NCI-H2081 treated with DMSO at 0.1 percent for 48 hours (cell line): Measurements from ENCODE around the gene CYB561.

ENCODE experiments used
- DNase-seq: peaks from one replicate; lab custom pipeline; 2025; lab: John Stamatoyannopoulos, UW

Gene CYB561

DNA sequence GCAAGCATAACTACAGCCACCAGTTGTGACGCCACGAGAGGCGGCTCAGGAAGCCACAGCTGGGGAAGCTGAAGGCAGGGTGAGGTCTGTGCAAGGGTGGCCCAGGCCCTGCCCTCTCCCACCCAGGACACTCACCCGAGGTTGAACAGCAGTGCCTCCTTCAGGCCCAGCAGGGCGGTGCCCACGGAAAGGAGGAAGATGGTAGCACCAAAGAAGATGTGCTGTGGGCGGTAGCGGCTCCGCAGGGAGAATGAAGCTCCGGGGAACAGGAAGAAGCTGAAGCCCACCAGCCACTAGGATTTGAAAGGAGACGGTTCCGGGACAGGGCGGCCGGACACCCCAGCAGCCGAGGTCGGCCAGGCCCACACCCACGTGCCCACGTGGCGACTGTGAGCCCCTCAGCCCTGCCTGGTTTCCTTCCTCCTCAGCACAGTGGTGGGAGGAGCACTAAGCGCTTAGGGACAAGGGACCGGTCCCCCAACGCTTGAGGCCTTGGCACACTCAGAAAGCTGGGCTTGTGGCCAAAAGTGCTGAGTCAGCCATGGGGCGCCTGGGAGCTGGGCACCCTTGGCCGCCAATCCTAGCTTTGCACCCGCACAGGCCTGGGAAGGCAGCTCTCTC is 11.0 kb downstream of the CYB561 start:
- DNase-seq, result no peak

GRCh38 chr17:63433746-63434591 is 12.1 kb downstream of the CYB561 start:
- DNase-seq, result no peak

DNA sequence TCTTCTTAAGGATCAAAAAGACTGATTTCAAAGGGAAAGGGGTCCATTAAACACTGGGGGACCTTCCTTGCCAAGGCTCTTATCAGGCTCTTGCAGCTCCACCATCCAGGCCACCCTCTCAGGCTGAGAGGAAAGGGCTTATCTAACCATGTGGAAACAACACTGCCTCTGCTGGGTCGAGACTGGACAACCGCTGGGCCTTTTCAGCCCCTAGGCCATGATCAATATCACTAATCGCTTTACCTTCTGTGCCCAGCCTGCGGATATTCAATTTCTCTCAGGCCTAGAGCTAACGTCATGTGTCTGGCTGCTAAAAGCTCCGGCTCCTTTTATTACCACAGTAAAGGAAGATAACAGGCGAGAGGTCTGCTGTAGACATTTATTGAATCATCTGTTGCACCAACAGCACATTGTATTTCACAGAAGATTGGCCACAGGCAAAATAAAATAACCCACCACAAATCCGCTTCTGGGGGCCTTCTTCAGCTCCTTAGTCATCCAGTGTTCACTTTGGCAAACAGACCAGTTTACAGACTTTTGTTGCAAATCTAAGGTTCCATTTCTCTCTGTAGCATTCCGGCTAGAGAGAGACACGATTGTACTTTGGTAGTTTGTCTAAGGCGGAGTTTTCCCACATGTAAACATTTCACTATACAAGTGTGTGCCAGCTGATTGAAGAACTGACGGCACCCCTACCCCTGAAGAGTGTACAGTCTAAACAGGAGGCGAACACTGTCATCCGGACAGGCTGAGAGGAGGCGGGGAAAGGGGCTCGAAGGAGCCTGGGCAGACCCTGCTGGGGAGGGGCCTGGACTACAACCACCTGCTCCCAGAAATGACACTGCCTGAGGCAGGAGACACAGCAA is 13.9 kb downstream of the CYB561 start:
- DNase-seq, result no peak

DNA sequence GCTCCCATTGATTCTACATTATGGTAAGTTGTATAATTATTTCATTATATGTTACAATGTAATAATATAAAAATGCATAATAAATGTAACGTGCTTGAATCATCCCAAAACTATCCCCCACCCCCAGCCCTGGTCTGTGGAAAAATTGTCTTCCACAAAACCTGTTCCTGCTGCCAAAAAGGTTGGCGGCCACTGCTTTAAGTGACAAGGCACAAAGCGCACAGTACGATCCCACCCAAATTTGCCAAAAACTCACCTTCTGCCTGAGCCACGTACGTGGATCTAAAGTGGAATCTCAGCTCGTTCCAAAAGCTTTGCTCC is 14.5 kb downstream of the CYB561 start:
- DNase-seq, result no peak

DNA sequence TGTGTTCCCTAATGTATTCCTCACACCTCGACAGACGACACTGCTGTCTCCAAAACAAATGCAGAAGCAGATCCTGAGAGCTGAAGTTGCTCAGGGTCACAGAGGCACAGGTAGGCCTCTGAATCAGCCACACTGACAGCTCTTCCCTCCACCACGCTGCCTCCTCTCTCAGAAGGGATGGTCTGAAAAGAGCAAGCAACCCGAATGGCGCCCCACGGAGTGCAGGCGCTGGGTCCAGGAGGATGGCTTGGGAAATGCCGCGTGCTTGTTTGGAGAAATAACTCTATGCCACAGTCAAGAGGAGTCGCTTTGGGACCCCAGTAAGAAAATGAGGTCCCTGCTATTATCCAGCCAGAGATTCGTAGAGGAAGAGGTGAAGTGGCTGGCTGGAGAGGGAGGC is 15.9 kb downstream of the CYB561 start:
- no peak for DNase-seq

DNA sequence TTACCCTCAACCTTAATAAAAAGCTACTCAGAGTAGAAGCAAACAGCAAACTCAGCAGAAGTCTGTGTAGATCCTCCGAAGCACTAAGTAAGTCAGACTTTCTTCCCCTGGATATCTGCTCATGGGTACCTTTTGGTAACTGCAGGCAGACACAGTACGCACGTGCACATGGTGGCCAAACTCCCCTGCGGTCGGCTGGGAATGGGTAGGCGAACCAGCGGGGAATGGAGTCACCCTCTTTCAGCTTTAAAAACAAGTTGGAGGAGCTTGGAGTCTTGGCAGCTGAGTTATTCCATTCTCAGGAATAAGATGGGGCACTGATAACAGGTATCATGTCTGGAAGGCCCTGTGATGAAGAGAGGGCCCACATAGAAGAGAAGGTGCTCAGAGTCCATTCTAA is 16.3 kb downstream of the CYB561 start:
- DNase-seq, result no peak

DNA sequence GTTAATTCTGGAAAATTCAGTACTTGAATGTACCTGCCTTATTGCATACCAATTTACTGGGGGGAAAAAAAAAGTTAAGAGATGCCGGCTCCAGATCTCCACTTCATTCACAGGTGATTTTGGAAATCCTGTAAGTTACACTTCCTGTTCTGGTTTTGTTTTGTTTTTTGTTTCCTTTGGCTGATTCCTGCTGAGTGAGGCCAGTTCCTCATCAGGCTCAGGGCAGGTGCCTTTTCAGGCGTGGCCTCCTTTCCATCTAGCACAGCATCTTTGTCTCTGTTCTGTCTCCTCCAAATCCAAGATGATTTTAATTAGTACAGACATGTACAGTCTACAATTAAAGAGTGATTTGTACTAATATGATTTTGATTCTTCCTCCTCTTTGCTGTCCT is 19.2 kb downstream of the CYB561 start:
- DNase-seq, result no peak

DNA sequence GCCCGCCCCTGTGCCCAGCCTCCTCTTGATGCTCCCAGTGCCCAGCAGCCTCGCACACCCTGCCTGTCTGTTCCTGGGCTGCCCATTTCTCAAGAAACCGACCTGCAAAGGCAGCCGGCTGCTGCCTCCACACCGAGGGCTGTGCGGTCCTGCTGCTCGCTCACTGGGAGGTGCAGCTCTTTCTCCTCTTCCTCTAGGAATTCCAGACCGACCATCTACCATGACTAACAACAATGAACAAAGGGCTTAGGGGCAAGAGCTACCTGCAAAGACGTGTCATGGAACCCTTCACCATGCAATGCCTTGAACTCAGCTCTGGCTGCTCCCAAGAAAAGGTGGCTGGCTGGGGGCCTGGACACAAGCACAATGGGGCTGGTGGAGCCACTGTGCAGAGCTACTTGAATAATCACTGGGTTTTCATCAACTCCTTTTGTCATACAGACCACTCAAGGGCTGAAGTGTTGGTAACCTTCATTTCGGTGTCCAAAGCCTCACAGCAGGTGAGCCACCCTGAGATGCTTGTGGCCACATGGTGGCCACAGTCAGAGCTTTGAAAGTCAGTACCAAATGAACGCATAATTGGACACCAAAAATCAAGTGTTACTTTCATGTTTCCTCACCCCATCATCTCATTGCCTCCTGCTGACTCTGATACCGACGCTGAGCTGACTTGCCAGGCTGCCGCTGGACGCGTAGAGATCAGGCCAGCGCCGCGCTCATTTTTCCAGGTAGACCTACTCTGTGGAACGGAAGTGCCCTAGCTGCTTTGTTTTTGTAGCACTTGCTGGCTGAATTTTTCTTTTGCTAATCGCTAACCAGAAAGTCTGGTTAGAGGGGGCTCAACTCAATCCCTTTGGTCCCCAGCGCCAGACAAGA is 19.8 kb downstream of the CYB561 start:
- DNase-seq, result no peak

DNA sequence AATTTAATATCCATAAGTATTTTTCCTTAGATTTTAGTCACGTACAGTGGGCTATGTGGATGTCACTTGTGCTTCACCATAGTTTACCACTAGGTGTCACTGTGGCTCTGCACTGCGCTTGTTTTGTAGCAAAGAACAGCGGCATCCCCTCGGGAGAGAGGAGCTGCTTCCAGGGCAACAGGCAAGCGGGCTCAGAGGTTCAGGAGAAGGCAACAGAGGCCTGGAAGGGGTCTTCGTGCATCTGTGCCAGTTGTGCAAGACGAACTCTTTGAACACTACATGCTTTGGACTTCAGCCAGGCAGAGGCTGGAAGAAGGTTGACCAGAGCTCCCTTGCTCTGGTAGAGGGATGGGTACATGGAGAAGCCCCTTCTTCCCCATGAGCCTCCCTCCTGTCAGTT is 20.6 kb downstream of the CYB561 start:
- no peak for DNase-seq

GRCh38 chr17:63423963-63424362 is 22.1 kb downstream of the CYB561 start:
- no peak for DNase-seq

GRCh38 chr17:63423251-63423950 is 22.7 kb downstream of the CYB561 start:
- DNase-seq, result no peak

GRCh38 chr17:63421681-63422645 is 24.1 kb downstream of the CYB561 start:
- DNase-seq, result no peak

GRCh38 chr17:63420868-63421680 is 25.0 kb downstream of the CYB561 start:
- DNase-seq, result no peak

- no peak for DNase-seq
Measured at GRCh38 chr17:63419949-63420867, 25.9 kb downstream of the CYB561 start.

DNA sequence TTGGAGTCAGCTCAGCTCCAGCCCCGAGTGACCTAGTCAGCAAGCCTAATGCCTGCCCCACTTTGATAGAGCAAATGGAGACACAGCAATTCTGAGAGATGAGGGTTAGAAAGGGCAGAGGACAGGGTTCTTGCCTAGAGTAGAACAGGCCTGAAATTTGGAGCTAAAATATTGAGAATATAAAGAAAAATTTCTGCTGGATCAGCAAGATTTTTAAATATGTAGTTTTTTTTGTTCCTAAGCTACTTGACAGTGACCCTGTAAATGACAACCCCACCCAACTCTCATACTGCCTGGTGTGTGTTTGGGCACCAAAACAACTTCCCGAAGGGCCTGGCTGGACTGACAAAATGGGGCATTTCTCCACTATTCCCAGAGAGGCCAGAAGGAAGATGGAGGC is 26.7 kb downstream of the CYB561 start:
- DNase-seq, result no peak

DNA sequence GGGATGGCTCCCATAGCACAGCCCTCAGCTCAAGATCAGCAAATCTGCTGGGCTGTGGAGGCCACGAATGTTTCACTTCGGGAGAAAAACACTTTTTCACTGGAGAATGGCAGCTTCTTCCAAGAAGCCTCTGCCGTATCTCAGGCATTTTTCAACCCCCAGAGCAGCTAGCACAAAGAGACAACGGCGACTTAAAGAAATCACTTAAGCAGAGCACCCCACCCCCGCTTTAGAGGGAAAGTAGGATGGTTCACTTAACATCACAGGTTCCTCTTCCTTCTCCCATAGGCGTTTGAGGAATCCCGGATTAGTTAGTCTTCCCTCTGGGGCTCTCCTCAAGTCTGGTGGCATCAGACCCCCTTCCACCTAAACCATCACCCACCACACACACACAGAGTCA is 27.6 kb downstream of the CYB561 start:
- no peak for DNase-seq

DNA sequence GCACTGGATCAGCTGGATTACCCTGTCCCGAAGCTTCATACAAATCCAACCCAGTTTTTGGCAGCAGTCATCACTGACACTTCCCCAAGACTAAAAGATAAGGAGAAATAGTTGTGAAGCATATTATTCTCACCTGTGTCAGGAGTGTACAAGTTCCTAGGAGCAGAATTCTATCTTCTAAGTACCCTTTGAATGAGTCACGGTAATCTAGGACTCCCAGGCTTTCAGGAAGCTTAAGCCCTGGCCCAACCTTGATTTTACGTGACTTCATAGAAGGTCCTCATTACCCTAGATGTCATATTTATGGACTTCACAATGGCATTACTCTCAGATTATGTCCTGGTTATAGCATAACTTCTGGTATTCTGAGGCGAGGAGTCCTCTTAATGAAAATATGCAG is 31.9 kb downstream of the CYB561 start:
- DNase-seq, result no peak

GRCh38 chr17:63413128-63413527 is 33.0 kb downstream of the CYB561 start:
- no peak for DNase-seq
